Common myeloid progenitor, CD34-positive (primary cell): ENCODE data around the gene FAM53A.
"Not testable (repeated sequence)": the region's sequence is repeated elsewhere in the genome, so short reads cannot be mapped to it uniquely, and the experiment has no call there.

Experiments used
- CTCF ChIA-PET: fragments of 350-600 bp; sonication (Branson Sonifier 250); formaldehyde crosslinking; loops from one replicate; lab custom pipeline; 2021; ENCODE audit warnings: antibody characterized with exemption; lab: Charles Lee
- POLR2A ChIA-PET: fragments of 350-600 bp; sonication (Branson Sonifier 250); formaldehyde crosslinking; loops from one replicate; lab custom pipeline; 2021; ENCODE audit warnings: antibody characterized with exemption; lab: Charles Lee
- DNase-seq, 3 donors: peaks; one replicate each; pipeline versions ENCODE4 v3.0.0 to v3.0.0-alpha.2; 2013
- H3K27ac ChIP-seq, 2 experiments: 1 replicate in 1 of 2; 2 replicates in 1 of 2; pipeline ENCODE4 v1.7.0; 2013; ENCODE audit warnings: inconsistent platforms in 2 of 2, low read length in 2 of 2, mild to moderate bottlenecking in 2 of 2, low read depth in 1 of 2, moderate library complexity in 1 of 2; ENCODE audit not compliant: severe bottlenecking in 2 of 2, insufficient read depth in 1 of 2, poor library complexity in 1 of 2
- H3K27me3 ChIP-seq, 5 experiments: replicated peaks in 2 of 5; 1 replicate in 3 of 5; 2 replicates in 2 of 5; pipeline versions ENCODE4 v1.6.1 to v1.7.0; 2013; ENCODE audit warnings: low read length in 4 of 5, mild to moderate bottlenecking in 2 of 5, moderate library complexity in 2 of 5, inconsistent platforms in 1 of 5; ENCODE audit not compliant: insufficient read depth in 5 of 5, control insufficient read depth in 4 of 5
- H3K36me3 ChIP-seq, 4 experiments: 1 replicate in 2 of 4; 2 replicates in 2 of 4; pipeline versions ENCODE4 v1.6.1 to v1.7.0; 2013; ENCODE audit warnings: low read length in 3 of 4, control low read depth in 1 of 4, mild to moderate bottlenecking in 1 of 4; ENCODE audit not compliant: control insufficient read depth in 4 of 4, insufficient read depth in 4 of 4
- H3K4me1 ChIP-seq, 4 experiments: 1 replicate in 3 of 4; 2 replicates in 1 of 4; pipeline versions ENCODE4 v1.6.1 to v1.7.1; 2013; ENCODE audit warnings: low read length in 3 of 4, mild to moderate bottlenecking in 3 of 4, control low read depth in 1 of 4, inconsistent platforms in 1 of 4, moderate library complexity in 1 of 4; ENCODE audit not compliant: control insufficient read depth in 4 of 4, insufficient read depth in 4 of 4; ENCODE audit errors: control extremely low read depth in 1 of 4
- H3K4me3 ChIP-seq, 7 experiments: 1 replicate in 4 of 7; 2 replicates in 3 of 7; pipeline versions ENCODE4 v1.5.1 to v1.7.0; 2013; ENCODE audit warnings: mild to moderate bottlenecking in 7 of 7, low read length in 6 of 7, moderate library complexity in 6 of 7, inconsistent platforms in 2 of 7, low read depth in 2 of 7, control low read depth in 1 of 7; ENCODE audit not compliant: insufficient read depth in 4 of 7, control insufficient read depth in 1 of 7; ENCODE audit errors: extremely low read depth in 1 of 7
- H3K9me3 ChIP-seq, 5 experiments: 1 replicate in 4 of 5; 2 replicates in 1 of 5; pipeline versions ENCODE4 v1.6.1 to v1.7.1; 2013; ENCODE audit warnings: low read length in 4 of 5, mild to moderate bottlenecking in 2 of 5, inconsistent platforms in 1 of 5, low read depth in 1 of 5, moderate library complexity in 1 of 5; ENCODE audit not compliant: control insufficient read depth in 4 of 5, insufficient read depth in 2 of 5; ENCODE audit errors: control extremely low read depth in 1 of 5
- WGBS: methylation state at CpG from one replicate; pipeline ENCODE4 v1.1.5; 2013; ENCODE audit not compliant: insufficient coverage; 5-methylcytosine and 5-hydroxymethylcytosine counted together

FAM53A gene

DNA sequence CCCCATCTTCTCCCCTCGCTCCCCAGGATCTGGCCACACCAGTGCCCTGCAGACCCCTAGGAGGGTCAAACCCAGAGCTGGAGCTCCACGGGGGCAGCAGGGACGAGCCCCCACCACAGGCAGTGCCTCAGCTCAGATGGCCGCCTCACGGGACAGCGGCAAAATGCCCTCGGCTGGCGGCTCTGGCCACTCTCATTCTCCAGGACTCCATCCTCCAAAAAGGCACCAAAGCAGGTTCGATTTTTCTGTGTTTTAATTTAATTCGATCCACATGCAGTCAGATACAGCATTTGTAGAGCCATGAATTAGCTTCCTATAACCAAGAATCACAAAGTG lies 8.3 kb downstream of the FAM53A start:
- 89% methylated on average over 8 of the region's 10 CpGs for WGBS
- H3K27me3 ChIP-seq = no peaks in the 10 kb centered on the region
- ChIA-PET POLR2A (no interaction called here), CTCF (interaction anchor here (1.1 to 1.7 kb wide), 3 partner anchors 15 to 19 kb away, joined by 3 to 6 read pairs (median 4); no protein-coding TSS in a partner anchor)
- no peak for DNase-seq
- H3K4me1 ChIP-seq = peaks cover 0 to 12% (median 10%) of the 10 kb centered on the region in 4 experiments
- no peaks in the 10 kb centered on the region for H3K9me3 ChIP-seq
- no peaks in the 10 kb centered on the region for H3K36me3 ChIP-seq
- no peak overlapping the region for H3K27ac ChIP-seq
- no peak overlapping the region for H3K4me3 ChIP-seq

DNA sequence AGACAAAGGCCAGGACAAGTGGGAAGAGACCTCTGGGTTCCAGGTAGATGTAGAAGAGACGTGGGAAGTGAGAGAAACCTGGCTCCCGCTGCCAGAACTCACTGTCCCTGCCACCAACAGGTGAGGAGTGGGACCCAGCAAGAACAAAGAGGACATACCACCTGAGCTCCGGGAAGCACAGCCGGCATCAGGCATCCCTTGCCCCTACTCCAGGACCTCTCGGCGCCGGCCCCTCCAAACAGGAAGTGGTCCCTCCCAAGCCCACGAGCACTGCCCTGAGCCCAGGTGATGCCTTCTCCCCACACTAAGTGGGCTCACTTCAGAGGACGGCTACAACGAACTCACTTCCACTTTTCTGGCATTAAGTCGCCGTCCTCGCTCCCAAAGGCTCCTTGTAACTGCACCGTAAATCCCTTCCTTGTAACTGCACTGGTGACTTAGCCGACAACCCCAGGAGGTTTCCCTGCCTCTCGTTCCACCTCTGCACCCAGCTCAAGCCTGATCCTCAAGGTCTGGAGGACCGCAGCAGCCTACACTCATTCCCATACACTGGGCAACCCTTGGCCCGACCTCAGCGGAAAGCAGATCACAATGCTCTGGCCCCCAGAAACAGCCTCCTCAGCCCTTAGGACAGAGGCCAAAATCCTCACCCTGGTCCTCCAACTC lies 8.8 kb downstream of the FAM53A start:
- WGBS = 90% methylated on average over 19 of the region's 19 CpGs
- no peaks in the 10 kb centered on the region for H3K27me3 ChIP-seq
- peaks cover 0 to 12% (median 10%) of the 10 kb centered on the region in 4 experiments for H3K4me1 ChIP-seq
- H3K9me3 ChIP-seq = no peaks in the 10 kb centered on the region
- POLR2A ChIA-PET = no interaction called here
- DNase-seq = no peak
- no peaks in the 10 kb centered on the region for H3K36me3 ChIP-seq
- no peak overlapping the region for H3K27ac ChIP-seq
- H3K4me3 ChIP-seq = no peak overlapping the region
- CTCF ChIA-PET = interaction anchor here (0.5 to 1.7 kb wide), 3 partner anchors 13 to 19 kb away, joined by 3 to 6 read pairs (median 3); no protein-coding TSS in a partner anchor

DNA sequence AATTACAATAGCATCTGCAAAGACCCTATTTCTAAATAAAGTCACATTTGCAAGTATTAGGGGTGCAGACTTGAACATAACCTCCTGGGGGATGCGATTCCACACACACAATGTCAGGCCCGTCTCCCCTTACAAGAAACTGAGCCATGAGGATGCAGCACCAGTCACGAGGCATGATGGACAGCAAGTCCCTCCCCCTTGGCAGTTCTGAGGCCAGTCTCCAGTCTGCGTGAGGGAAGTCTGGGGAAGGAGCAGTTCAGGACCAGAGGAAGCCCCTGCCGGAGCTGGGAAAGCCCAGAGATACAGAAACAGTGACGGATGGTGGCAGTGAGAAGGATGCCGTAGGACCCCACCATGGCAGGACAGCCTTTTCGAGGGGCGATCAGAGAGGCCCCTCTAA lies 9.4 kb downstream of the FAM53A start:
- 87% methylated on average over 9 of the region's 9 CpGs for WGBS
- Histone ChIP-seq H3K36me3 (no peaks in the 10 kb centered on the region), H3K9me3 (no peaks in the 10 kb centered on the region), H3K27ac (no peak overlapping the region), H3K27me3 (no peaks in the 10 kb centered on the region), H3K4me3 (no peak overlapping the region), H3K4me1 (peaks cover 0 to 12% (median 10%) of the 10 kb centered on the region in 4 experiments)
- ChIA-PET CTCF (interaction anchor here (0.5 to 1.1 kb wide), 2 partner anchors 12 to 20 kb away, joined by 3 read pairs; no protein-coding TSS in a partner anchor), POLR2A (no interaction called here)
- no peak for DNase-seq

DNA sequence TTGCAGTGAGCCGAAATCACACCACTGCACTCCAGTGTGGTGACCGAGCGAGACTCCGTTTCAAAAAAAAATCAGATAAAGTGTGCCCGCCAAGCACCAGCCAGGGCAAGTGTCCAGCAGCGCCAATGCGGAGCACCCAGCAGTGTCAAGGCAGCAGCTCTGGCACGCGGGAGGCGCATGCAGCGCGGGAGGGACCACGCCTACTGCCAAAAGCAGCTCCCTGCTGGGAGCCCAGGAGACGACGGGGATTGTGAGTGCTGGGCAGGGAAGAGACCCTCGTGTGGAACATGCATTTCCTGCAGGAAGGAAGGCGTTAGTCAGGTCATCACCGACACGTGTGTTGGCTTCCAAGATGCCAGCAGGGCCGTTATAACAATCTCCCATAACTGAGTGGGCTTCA lies 10.4 kb downstream of the FAM53A start:
- Histone ChIP-seq H3K9me3 (no peaks in the 10 kb centered on the region), H3K27me3 (no peaks in the 10 kb centered on the region), H3K27ac (no peak overlapping the region), H3K4me3 (no peak overlapping the region), H3K4me1 (peaks cover 0 to 12% (median 10%) of the 10 kb centered on the region in 4 experiments), H3K36me3 (no peaks in the 10 kb centered on the region)
- 94% methylated on average over 20 of the region's 20 CpGs for WGBS
- DNase-seq = no peak
- ChIA-PET POLR2A (no interaction called here), CTCF (no interaction called here)

DNA sequence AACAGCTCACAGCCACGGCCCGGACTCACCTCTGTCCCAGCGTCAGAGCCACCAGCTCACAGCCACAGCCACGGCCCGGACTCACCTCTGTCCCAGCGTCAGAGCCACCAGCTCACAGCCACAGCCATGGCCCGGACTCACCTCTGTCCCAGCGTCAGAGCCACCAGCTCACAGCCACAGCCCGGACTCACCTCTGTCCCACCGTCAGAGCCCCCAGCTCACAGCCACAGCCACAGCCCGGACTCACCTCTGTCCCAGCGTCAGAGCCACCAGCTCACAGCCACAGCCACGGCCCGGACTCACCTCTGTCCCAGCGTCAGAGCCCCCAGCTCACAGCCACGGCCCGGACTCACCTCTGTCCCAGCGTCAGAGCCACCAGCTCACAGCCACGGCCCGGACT lies 13.1 kb downstream of the FAM53A start:
- CTCF ChIA-PET = interaction anchor here (0.6 to 0.7 kb wide), 3 partner anchors 85 to 578 kb away, joined by 3 to 4 read pairs (median 3); no protein-coding TSS in a partner anchor

DNA sequence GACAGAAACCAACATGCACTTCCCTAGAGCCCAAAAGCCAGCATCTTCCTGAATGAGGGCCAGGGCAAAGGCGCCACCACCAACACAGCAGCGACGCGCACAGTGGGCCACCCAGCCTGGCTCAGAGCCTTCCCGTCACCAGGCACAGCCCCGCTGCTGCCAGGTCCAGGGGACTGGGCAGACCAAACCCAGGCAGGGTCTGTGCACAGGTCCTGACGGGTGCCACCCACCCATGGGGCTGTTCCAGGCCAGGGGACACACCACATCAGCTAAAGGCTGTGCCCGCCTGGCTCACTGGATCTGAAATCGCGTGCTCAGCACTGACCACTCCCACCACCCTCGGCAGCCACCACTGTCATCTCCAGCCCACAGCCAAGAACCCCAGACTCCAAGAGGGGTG lies 13.8 kb downstream of the FAM53A start:
- ChIA-PET POLR2A (no interaction called here), CTCF (interaction anchor here (0.6 kb wide), 1 partner anchor 138 kb away, joined by 3 read pairs; no protein-coding TSS in a partner anchor)
- Histone ChIP-seq H3K27me3 (no peaks in the 10 kb centered on the region), H3K4me1 (no peaks in the 10 kb centered on the region), H3K36me3 (no peaks in the 10 kb centered on the region), H3K27ac (no peak overlapping the region), H3K9me3 (no peaks in the 10 kb centered on the region), H3K4me3 (no peak overlapping the region)
- DNase-seq = no peak
- WGBS = 100% methylated on average over 9 of the region's 11 CpGs

More for the DNA sequence above, 13.1 kb downstream of the FAM53A start:
- H3K36me3 ChIP-seq, H3K4me1 ChIP-seq, H3K27me3 ChIP-seq, POLR2A ChIA-PET, H3K4me3 ChIP-seq, H3K9me3 ChIP-seq, H3K27ac ChIP-seq, DNase-seq: not testable (repeated sequence)
- 93% methylated on average over 12 of the region's 20 CpGs for WGBS

DNA sequence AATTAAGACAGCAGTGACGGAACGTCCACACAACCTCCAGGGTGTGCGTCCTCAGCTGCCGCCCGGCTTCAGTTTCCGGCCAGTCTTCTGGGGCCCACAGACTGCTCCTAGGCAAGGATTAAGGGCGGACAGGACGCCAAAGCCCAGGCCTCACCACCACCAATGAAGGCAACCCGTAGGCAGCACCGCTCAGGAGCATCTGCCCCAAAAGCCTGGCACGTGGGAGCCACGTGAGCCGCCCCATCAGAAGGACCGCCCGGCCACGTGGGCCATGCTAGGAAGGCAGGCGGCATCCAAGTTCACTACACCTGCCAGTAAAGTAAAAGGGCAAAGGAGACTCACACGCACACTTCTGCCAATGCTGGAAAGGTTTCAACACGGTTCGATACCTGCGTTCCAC lies 14.3 kb downstream of the FAM53A start:
- WGBS = 98% methylated on average over 13 of the region's 21 CpGs
- POLR2A ChIA-PET = no interaction called here
- Histone ChIP-seq H3K27ac (no peak overlapping the region), H3K27me3 (no peaks in the 10 kb centered on the region), H3K36me3 (no peaks in the 10 kb centered on the region), H3K4me1 (no peaks in the 10 kb centered on the region), H3K4me3 (no peak overlapping the region), H3K9me3 (no peaks in the 10 kb centered on the region)
- CTCF ChIA-PET = no interaction called here
- no peak for DNase-seq
